ENCODE measurements around the gene COL6A1.

The COL6A1 gene

GRCh38 chr21:45982758-45983648, 1.4 kb downstream of the COL6A1 start:
- no peak for DNase-seq

- DNase-seq, result no peak
Measured at GRCh38 chr21:45983649-45983965, 2.0 kb downstream of the COL6A1 start.

GRCh38 chr21:45983981-45984551, 2.5 kb downstream of the COL6A1 start:
- DNase-seq, result no peak

GRCh38 chr21:45984584-45985095, 3.1 kb downstream of the COL6A1 start:
- DNase-seq, result no peak

- DNase-seq, result no peak
Measured at GRCh38 chr21:45985471-45986315, 4.1 kb downstream of the COL6A1 start.

DNA sequence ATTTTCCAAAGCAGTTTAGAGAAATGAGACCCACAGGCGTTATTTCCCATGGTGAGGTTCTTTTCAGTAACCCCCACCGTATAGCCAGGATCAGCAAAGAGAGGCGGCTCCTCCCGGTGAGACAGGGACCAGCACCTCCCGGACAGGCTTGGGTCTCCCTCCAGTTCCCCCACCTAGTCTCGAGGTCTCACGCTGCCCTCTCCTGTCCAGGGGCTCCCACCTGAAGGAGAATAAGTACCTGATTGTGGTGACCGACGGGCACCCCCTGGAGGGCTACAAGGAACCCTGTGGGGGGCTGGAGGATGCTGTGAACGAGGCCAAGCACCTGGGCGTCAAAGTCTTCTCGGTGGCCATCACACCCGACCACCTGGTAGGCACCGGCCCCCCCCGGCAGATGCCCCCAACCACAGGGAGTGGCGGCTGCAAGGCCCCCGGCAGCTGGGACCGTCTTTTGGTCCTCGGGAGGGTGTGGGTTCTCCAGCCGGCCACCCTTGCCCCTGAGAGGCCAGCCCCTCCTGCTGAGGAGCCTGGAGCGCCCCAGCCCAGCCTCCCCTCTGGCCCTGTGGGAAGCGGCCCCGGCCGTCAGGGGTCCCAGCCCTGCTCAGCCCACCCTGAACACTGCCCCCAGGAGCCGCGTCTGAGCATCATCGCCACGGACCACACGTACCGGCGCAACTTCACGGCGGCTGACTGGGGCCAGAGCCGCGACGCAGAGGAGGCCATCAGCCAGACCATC, 4.9 kb downstream of the COL6A1 start:
- DNase-seq, result no peak

GRCh38 chr21:45987121-45987711, 5.6 kb downstream of the COL6A1 start:
- DNase-seq, result no peak

DNA sequence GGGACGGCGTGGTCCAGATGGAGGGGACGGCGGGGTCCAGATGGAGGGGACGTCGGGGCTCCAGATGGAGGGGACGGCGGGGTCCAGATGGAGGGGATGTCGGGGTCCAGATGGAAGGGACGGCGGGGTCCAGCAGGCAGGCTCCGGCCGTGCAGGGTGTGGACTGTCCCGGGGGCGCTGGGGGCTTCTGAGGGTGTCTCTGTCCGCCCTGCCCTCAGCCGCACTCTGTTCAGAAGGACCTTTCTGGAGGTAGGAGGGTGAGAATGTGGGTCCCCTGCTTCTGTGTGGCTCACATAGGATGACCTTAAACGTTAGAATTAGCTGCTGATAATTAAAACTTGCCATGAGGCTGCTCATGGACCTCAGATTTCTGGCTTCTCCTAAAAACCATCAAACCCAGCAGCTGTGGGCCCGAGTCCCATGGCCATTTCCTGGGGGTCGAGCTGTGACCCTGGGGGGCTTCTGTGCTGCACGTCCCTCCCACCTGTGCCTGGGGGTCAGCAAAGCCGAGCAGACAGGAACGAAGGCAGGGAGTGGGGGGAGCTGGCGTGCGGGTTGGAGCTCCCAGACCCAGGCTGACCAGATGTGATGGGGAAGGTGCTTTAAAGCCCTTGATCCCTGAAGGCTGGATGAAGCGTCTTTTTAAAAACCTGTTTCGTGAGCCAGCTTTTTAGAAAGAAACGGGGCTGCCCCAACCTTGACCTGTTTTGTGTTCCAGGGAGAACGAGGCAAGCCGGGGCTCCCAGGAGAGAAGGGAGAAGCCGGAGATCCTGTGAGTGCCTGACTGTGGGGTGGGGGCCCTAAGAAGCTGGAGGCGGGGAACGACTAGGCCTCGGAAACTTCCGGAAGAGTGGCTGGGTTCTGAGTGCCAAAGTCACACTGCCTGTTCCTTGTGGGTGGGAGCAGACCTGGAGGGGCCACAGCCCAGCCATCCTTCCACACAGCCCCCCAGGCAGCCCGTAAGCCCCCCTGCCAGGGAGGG, 7.1 kb downstream of the COL6A1 start:
- no peak for DNase-seq

- DNase-seq, result no peak
Measured at GRCh38 chr21:45989355-45990048, 7.9 kb downstream of the COL6A1 start.

- DNase-seq, result no peak
Measured at GRCh38 chr21:45990049-45990711, 8.6 kb downstream of the COL6A1 start.

- no peak for DNase-seq
Measured at GRCh38 chr21:45990741-45991605, 9.4 kb downstream of the COL6A1 start.

DNA sequence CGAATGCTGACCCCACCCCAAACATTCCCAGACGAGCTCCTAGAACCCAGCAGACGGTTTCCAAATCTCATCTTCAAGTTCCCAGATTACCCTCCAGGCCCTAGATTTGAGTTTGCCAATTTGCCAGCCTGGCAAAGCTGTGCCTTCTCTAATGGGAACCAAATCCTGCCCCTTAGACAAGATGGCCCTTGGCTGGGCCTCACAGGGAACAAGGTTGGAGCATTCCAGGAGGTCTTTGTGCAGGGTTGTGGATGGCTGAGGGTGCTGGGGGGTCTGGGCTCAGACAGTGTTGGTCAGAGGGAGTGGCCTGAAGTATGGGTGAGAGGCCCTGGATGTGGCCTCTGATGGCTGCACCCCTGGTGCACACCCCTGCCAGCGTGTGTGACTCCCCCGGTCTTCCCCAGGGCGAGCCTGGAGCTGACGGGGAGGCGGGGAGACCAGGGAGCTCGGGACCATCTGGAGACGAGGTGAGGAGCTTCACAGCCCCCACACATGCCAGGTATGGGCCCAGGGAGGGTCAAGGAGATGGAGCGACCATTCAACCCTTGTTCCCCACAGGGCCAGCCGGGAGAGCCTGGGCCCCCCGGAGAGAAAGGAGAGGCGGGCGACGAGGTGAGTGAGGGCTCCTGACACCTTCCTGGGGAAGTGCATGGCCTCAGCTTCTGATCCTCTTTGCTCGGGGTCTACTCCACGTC, 10.2 kb downstream of the COL6A1 start:
- DNase-seq, result no peak

DNA sequence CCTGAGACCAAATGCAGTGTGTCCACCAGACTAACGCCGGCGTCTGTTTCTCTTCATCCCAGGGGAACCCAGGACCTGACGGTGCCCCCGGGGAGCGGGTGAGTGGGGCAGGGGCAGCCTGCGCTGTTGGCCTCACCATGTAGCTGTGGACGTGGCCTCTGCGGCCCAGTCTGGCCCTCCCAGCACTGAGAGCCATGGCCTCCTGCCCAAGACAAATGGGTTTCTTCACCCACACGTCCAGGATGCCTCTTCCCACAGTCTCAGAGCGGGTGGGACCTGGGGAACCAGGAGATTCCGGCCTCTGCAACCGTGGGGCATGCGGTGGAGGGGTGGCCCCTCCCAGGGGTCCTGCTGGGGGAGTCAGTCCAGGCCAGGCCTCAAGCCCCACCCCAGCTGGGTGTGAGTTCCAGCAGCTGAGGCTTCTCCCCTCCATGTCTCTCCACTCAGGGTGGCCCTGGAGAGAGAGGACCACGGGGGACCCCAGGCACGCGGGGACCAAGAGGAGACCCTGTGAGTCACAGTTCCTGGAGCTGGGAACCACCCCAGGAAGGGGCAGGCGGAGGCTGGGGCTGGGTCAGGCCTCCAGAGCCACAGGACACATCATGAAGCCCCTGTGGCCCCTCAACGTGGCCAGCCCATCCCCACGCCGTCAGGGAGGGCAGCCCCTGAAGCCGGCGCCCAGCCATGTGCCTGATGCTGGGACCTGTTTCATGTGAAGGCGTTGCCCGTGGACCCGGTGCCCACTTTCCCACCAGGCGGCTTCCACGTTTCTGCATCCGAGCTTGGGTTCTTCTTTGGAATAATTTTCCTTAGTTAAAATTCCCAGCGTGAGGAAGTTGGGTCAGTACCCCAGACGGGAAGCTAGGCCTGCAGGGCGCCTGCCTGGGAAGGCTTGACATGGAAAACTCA, 11.0 kb downstream of the COL6A1 start:
- no peak for DNase-seq

DNA sequence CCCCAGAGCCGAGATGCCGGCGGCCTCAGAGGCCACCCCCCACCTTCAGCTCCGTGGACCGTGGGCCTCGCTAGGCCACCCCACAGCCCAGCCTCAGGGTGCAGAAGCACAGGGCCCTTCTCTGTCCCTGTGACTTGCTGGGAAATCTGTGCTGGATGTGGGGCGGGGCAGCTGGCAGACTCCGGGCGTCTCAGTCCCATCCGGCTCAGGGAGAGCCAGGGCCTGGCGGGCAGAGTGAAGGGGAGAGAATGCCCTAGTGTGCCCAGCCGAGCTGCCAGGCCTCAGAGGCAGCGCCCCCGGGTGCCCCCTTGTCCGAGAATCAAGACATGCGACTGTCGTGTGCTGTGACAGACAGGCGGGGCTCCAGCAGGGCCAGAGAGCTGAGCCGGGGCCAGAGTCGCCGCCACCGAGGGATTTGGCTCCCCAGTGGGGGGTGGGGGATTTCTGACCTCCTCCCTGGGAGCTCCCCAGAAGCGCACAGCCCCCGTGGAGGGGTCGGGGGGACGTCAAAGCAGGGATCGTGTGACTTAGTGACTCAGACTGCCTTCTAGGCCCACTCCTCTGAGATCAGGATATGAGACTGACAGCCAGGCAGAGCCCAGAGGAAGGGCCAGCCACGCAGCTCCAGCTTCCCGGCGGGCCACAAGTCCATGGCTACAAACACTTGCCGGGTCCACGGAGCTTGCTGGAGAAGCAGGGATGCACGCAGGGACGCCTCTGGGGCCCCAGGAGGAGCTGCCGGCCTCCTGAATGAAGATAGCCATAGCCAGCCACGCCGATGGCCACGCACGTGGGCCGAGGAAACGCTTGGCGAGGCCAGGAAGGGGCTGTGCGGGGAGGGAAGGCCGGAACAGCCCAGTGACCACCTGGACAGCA, 11.9 kb downstream of the COL6A1 start:
- no peak for DNase-seq

DNA sequence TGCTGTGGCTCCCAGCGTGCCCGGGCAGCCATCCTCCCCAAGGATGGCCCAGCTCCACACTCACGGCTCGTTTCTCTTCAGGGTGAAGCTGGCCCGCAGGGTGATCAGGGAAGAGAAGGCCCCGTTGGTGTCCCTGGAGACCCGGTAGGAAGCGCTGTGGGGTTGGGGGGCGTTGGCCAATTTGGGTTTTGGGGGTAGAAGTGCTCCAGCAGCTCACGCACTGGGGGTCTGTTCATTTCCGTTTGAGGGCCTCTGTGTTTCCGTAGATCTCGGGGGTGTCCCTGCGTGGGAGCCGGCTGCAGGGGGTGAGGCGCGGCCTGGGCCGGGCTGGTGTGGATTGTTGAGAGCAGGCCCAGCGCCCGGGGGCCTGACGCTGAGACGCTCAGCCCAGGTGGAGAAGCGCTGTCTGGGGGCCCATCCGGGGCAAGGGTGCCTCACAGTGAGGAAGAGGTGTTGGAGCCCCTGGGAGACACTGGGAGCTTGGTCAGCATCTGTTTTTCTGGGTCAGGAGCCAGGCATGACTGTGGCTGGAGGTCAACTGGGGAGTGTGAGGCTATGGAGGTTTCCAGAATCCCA, 12.6 kb downstream of the COL6A1 start:
- DNase-seq, result no peak
